Prostate gland (tissue), 1 donor: ENCODE results near the gene GABRG3.
A peak's percentile ranks its signal among the peaks of the same experiment; 100 is the strongest.

Experiments used
- POLR2A ChIP-seq: fragments of 450-650 bp; IDR thresholded peaks from one replicate; pipeline ENCODE4 v1.6.1; 2016; ENCODE audit warnings: antibody characterized with exemption, mild to moderate bottlenecking
- POLR2AphosphoS5 ChIP-seq: sonication (generic); formaldehyde crosslinking; IDR thresholded peaks from one replicate; pipeline ENCODE4 v1.6.1; 2017; ENCODE audit warnings: antibody characterized with exemption

- TF ChIP-seq POLR2A (no peak), POLR2AphosphoS5 (peak; percentile 52)
These were observed 46.3 kb downstream of the GABRG3 start for GRCh38 chr15:27017168-27017809.
